GM18511 (cell line): Measurements from ENCODE around the gene ZFYVE21.
A peak's percentile ranks its signal among the peaks of the same experiment; 100 is the strongest.

Experiments used
- ATAC-seq: cut with Tn5 transposase; IDR thresholded peaks from one replicate; pipeline ENCODE4 v1.9.1; 2021; ENCODE audit warnings: mild to moderate bottlenecking, moderate library complexity; ENCODE audit not compliant: unreplicated experiment

Gene ZFYVE21

GRCh38 chr14:103691655-103692054, 24.0 kb upstream of the ZFYVE21 start:
- peak; percentile 70 for ATAC-seq

- ATAC-seq, result peak; percentile 14
Measured at GRCh38 chr14:103692159-103692558, 23.5 kb upstream of the ZFYVE21 start.

GRCh38 chr14:103692871-103693270, 22.7 kb upstream of the ZFYVE21 start:
- ATAC-seq, result no peak

- ATAC-seq, result no peak
Measured at GRCh38 chr14:103693515-103693914, 22.1 kb upstream of the ZFYVE21 start.

- no peak for ATAC-seq
Measured at GRCh38 chr14:103694572-103695026, 21.0 kb upstream of the ZFYVE21 start.

GRCh38 chr14:103695296-103696069, 20.1 kb upstream of the ZFYVE21 start:
- no peak for ATAC-seq

- no peak for ATAC-seq
Measured at GRCh38 chr14:103696070-103696402, 19.6 kb upstream of the ZFYVE21 start.

GRCh38 chr14:103696466-103697071, 19.0 kb upstream of the ZFYVE21 start:
- no peak for ATAC-seq

- ATAC-seq, result no peak
Measured at GRCh38 chr14:103697206-103697602, 18.4 kb upstream of the ZFYVE21 start.

GRCh38 chr14:103697603-103698379, 17.8 kb upstream of the ZFYVE21 start:
- ATAC-seq, result no peak

- ATAC-seq, result no peak
Measured at GRCh38 chr14:103698380-103699260, 17.0 kb upstream of the ZFYVE21 start.

GRCh38 chr14:103699261-103699661, 16.3 kb upstream of the ZFYVE21 start:
- no peak for ATAC-seq

- ATAC-seq, result no peak
Measured at GRCh38 chr14:103699901-103700752, 15.5 kb upstream of the ZFYVE21 start.

GRCh38 chr14:103700753-103701490, 14.7 kb upstream of the ZFYVE21 start:
- ATAC-seq, result no peak

GRCh38 chr14:103702095-103702494, 13.5 kb upstream of the ZFYVE21 start:
- ATAC-seq, result no peak

- ATAC-seq, result no peak
Measured at GRCh38 chr14:103702497-103703432, 12.8 kb upstream of the ZFYVE21 start.

- no peak for ATAC-seq
Measured at GRCh38 chr14:103703433-103704385, 11.9 kb upstream of the ZFYVE21 start.
